IMR-90 (cell line): Measurements from ENCODE around the gene CELF5. TPM values are rescaled to one million over a fixed set of nuclear protein-coding genes. Genes with fewer than 3 reads are reported as not detected.

Source experiments
- ATAC-seq: fragments of 200-7000 bp; cut with Tn5 transposase; 2 replicates; pipeline ENCODE4 v1.9.1; 2020; ENCODE audit warnings: low read depth, mild to moderate bottlenecking, moderate library complexity
- BruUV-seq: library from RNA; stranded (reverse); fragments of 400-500 nt; replicated peaks from 2 replicates; lab custom pipeline; 2021; lab: Mats Ljungman, UMichigan
- CTCF ChIA-PET: fragments of 300-600 bp; formaldehyde crosslinking; extraction: SDS; loops from one replicate; lab custom pipeline; 2021; ENCODE audit warnings: antibody characterized with exemption; lab: Yijun Ruan, JAX
- POLR2A ChIA-PET: fragments of 300-600 bp; sonication (Branson Sonifier 250); formaldehyde crosslinking; loops from one replicate; lab custom pipeline; 2022; ENCODE audit warnings: antibody characterized with exemption; ENCODE audit not compliant: unreplicated experiment; lab: Charles Lee
- DNase-seq: peaks from one replicate; pipeline ENCODE4 v3.0.0; 2013
- H2AFZ ChIP-seq: replicated peaks from 2 replicates; pipeline ENCODE3; 2013; ENCODE audit warnings: low read length, mild to moderate bottlenecking; ENCODE audit not compliant: poor library complexity
- H2AK5ac ChIP-seq: 2 replicates; pipeline ENCODE4 v1.6.1; 2013; ENCODE audit warnings: low read depth, low read length, inconsistent platforms
- H2AK9ac ChIP-seq: replicated peaks from 2 replicates; pipeline ENCODE3; 2013; ENCODE audit warnings: mild to moderate bottlenecking, low read depth, low read length, moderate library complexity; ENCODE audit not compliant: poor library complexity
- H2BK120ac ChIP-seq: 2 replicates; pipeline ENCODE4 v1.6.1; 2013; ENCODE audit warnings: low read depth, low read length, inconsistent platforms
- H2BK15ac ChIP-seq: 3 replicates; pipeline ENCODE4 v1.6.1; 2013; ENCODE audit warnings: low read depth, low read length, inconsistent platforms
- H2BK20ac ChIP-seq: 2 replicates; pipeline ENCODE4 v1.6.1; 2013; ENCODE audit warnings: low read depth, mild to moderate bottlenecking, inconsistent platforms, low read length, moderate library complexity
- H2BK5ac ChIP-seq: 2 replicates; pipeline ENCODE4 v1.6.1; 2013; ENCODE audit warnings: mild to moderate bottlenecking, low read depth, low read length, inconsistent platforms; ENCODE audit not compliant: poor library complexity, severe bottlenecking
- H3K14ac ChIP-seq: replicated peaks from 2 replicates; pipeline ENCODE4 v1.6.1; 2013; ENCODE audit warnings: low read depth, low read length, inconsistent platforms
- H3K18ac ChIP-seq: 2 replicates; pipeline ENCODE4 v1.6.1; 2013; ENCODE audit warnings: low read depth, low read length, control low read depth
- H3K23ac ChIP-seq: 2 replicates; pipeline ENCODE4 v1.6.1; 2013; ENCODE audit warnings: low read depth, low read length, inconsistent platforms
- H3K27ac ChIP-seq: 2 replicates; pipeline ENCODE4 v1.5.1; 2013; ENCODE audit warnings: mild to moderate bottlenecking, control low read depth, low read length; ENCODE audit not compliant: insufficient read depth
- H3K27me3 ChIP-seq: 2 replicates; pipeline ENCODE4 v1.6.1; 2013; ENCODE audit warnings: low read length; ENCODE audit not compliant: control insufficient read depth, insufficient read depth
- H3K36me3 ChIP-seq: 2 replicates; pipeline ENCODE4 v1.6.1; 2013; ENCODE audit warnings: low read length, mixed read lengths; ENCODE audit not compliant: control insufficient read depth, insufficient read depth
- H3K4ac ChIP-seq: 2 replicates; pipeline ENCODE4 v1.6.1; 2013; ENCODE audit warnings: low read depth, low read length, inconsistent platforms
- H3K4me1 ChIP-seq: 2 replicates; pipeline ENCODE4 v1.6.1; 2013; ENCODE audit warnings: low read length, mixed read lengths; ENCODE audit not compliant: control insufficient read depth, insufficient read depth
- H3K4me2 ChIP-seq: 2 replicates; pipeline ENCODE4 v1.6.1; 2013; ENCODE audit warnings: low read depth, mild to moderate bottlenecking, control low read depth, low read length, moderate library complexity
- H3K4me3 ChIP-seq: 2 replicates; pipeline ENCODE4 v1.5.1; 2013; ENCODE audit warnings: low read depth, mild to moderate bottlenecking, control low read depth, low read length, moderate library complexity; ENCODE audit not compliant: insufficient read depth
- H3K56ac ChIP-seq: 2 replicates; pipeline ENCODE4 v1.6.1; 2013; ENCODE audit warnings: low read length, inconsistent platforms; ENCODE audit not compliant: insufficient read depth; ENCODE audit errors: extremely low read depth
- H3K79me1 ChIP-seq, 2 experiments: 2 replicates each; pipeline ENCODE4 v1.6.1; 2013; ENCODE audit warnings: low read length in 2 of 2, inconsistent platforms in 1 of 2, low read depth in 1 of 2
- H3K9ac ChIP-seq: 2 replicates; pipeline ENCODE4 v1.6.1; 2013; ENCODE audit warnings: low read depth, low read length, control low read depth
- H3K9me1 ChIP-seq: 2 replicates; pipeline ENCODE4 v1.6.1; 2013; ENCODE audit warnings: low read length, inconsistent platforms; ENCODE audit not compliant: insufficient read depth
- H3K9me3 ChIP-seq: 2 replicates; pipeline ENCODE4 v1.6.1; 2013; ENCODE audit warnings: low read length; ENCODE audit not compliant: control insufficient read depth, insufficient read depth
- H4K20me1 ChIP-seq: 2 replicates; pipeline ENCODE4 v1.6.1; 2013; ENCODE audit warnings: low read length, inconsistent platforms; ENCODE audit not compliant: insufficient read depth
- H4K5ac ChIP-seq: 2 replicates; pipeline ENCODE4 v1.6.1; 2013; ENCODE audit warnings: mild to moderate bottlenecking, low read depth, low read length, control low read depth
- H4K8ac ChIP-seq, 2 experiments: 2 replicates each; pipeline ENCODE4 v1.6.1; 2013; ENCODE audit warnings: low read depth in 2 of 2, low read length in 2 of 2, control low read depth in 1 of 2, inconsistent platforms in 1 of 2
- H4K91ac ChIP-seq: 2 replicates; pipeline ENCODE4 v1.6.1; 2013; ENCODE audit warnings: low read depth, low read length, inconsistent platforms; ENCODE audit not compliant: insufficient read depth
- BHLHE40 ChIP-seq: fragments of 150-350 bp; IDR thresholded peaks from 2 replicates; pipeline ENCODE4 v1.6.1; 2016; ENCODE audit warnings: mild to moderate bottlenecking, low read depth, low read length
- CEBPB ChIP-seq: IDR thresholded peaks from 2 replicates; pipeline ENCODE4 v1.6.1; 2012; ENCODE audit warnings: low read depth, low read length, improper control_type of control experiment
- CHD1 ChIP-seq: IDR thresholded peaks from 2 replicates; pipeline ENCODE4 v1.6.1; 2012; ENCODE audit warnings: low read depth, low read length, improper control_type of control experiment
- FOS ChIP-seq: fragments of 150-350 bp; IDR thresholded peaks from 2 replicates; pipeline ENCODE4 v1.6.1; 2016; ENCODE audit warnings: low read depth, low read length
- MAFK ChIP-seq: IDR thresholded peaks from 2 replicates; pipeline ENCODE4 v1.6.1; 2012; ENCODE audit warnings: low read depth, low read length, improper control_type of control experiment
- MAZ ChIP-seq: IDR thresholded peaks from 2 replicates; pipeline ENCODE4 v1.6.1; 2012; ENCODE audit warnings: low read depth, mild to moderate bottlenecking, low read length, improper control_type of control experiment, moderate library complexity, borderline replicate concordance
- MXI1 ChIP-seq: IDR thresholded peaks from 2 replicates; pipeline ENCODE4 v1.6.1; 2012; ENCODE audit warnings: low read depth, mild to moderate bottlenecking, low read length, moderate library complexity, borderline replicate concordance
- NFE2L2 ChIP-seq: fragments of 150-350 bp; IDR thresholded peaks from 2 replicates; pipeline ENCODE4 v1.6.1; 2016; ENCODE audit warnings: low read depth, mild to moderate bottlenecking, low read length
- POLR2A ChIP-seq: IDR thresholded peaks from 2 replicates; pipeline ENCODE4 v1.6.1; 2012; ENCODE audit warnings: mild to moderate bottlenecking, low read depth, low read length
- RAD21 ChIP-seq: IDR thresholded peaks from 2 replicates; pipeline ENCODE4 v1.6.1; 2012; ENCODE audit warnings: low read length, improper control_type of control experiment
- RCOR1 ChIP-seq: IDR thresholded peaks from 2 replicates; pipeline ENCODE4 v1.6.1; 2012; ENCODE audit warnings: mild to moderate bottlenecking, low read length, improper control_type of control experiment; ENCODE audit not compliant: insufficient replicate concordance
- RFX5 ChIP-seq: IDR thresholded peaks from 2 replicates; pipeline ENCODE4 v1.8.0; 2012; ENCODE audit warnings: low read depth, mild to moderate bottlenecking, low read length, moderate library complexity
- SMC3 ChIP-seq: fragments of 150-350 bp; IDR thresholded peaks from 2 replicates; pipeline ENCODE4 v1.6.1; 2016; ENCODE audit warnings: low read depth, mild to moderate bottlenecking, antibody characterized with exemption, low read length, moderate library complexity
- WGBS, 2 experiments: methylation state at CpG; one replicate each; pipeline versions ENCODE4 v1.1.5 to v1.1.7; 2013; ENCODE audit warnings: missing lambda C conversion rate in 2 of 2; ENCODE audit not compliant: insufficient read length in 1 of 2; ENCODE audit errors: extremely low coverage in 2 of 2; 5-methylcytosine and 5-hydroxymethylcytosine counted together
- dilution Hi-C: fragments of 300-500 bp; cut with HindIII; formaldehyde crosslinking; loops from one replicate; pipeline ENCODE4 v1.14.3; 2018; ENCODE audit warnings: low sequenced_read_pairs; ENCODE audit not compliant: unreplicated experiment
- in situ Hi-C: fragments of 300-500 bp; cut with MboI; formaldehyde crosslinking; loops from 3 replicates; pipeline ENCODE4 v1.14.3; 2019; ENCODE audit warnings: low sequenced_read_pairs, inconsistent platforms, mixed read lengths
- intact Hi-C: fragments of 100-400 bp; cut with micrococcal nuclease; formaldehyde crosslinking; loops from 2 replicates; pipeline ENCODE4 v1.10.0; 2022
- polyA plus RNA-seq, 3 experiments: library from polyadenylated mRNA; depleted of rRNA; stranded (reverse); fragments of >200 nt; gene quantifications; 2 replicates each; pipeline ENCODE4 v1.2.3, GENCODE V29; 2012; ENCODE audit warnings: low replicate concordance in 1 of 3
- total RNA-seq: library from RNA; depleted of rRNA; stranded (reverse); fragments of >200 nt; gene quantifications from 2 replicates; pipeline ENCODE4 v1.2.3, GENCODE V29; 2012
- TF ChIP-seq, protein P1 (sequence below): fragments of 150-350 bp; IDR thresholded peaks from 2 replicates; pipeline ENCODE4 v1.6.1; 2016; ENCODE audit warnings: low read depth, mild to moderate bottlenecking, low read length, moderate library complexity, borderline replicate concordance
- TF ChIP-seq, protein P2 (sequence below): fragments of 150-350 bp; IDR thresholded peaks from 2 replicates; pipeline ENCODE4 v1.6.1; 2017; ENCODE audit warnings: mild to moderate bottlenecking, antibody characterized with exemption, low read length, low read depth

Gene CELF5
- total and polyA plus RNA-seq, 2 of the 4 experiments (the other 2 are of a cell fraction), result 0.02 TPM; not detected in 1

DNA sequence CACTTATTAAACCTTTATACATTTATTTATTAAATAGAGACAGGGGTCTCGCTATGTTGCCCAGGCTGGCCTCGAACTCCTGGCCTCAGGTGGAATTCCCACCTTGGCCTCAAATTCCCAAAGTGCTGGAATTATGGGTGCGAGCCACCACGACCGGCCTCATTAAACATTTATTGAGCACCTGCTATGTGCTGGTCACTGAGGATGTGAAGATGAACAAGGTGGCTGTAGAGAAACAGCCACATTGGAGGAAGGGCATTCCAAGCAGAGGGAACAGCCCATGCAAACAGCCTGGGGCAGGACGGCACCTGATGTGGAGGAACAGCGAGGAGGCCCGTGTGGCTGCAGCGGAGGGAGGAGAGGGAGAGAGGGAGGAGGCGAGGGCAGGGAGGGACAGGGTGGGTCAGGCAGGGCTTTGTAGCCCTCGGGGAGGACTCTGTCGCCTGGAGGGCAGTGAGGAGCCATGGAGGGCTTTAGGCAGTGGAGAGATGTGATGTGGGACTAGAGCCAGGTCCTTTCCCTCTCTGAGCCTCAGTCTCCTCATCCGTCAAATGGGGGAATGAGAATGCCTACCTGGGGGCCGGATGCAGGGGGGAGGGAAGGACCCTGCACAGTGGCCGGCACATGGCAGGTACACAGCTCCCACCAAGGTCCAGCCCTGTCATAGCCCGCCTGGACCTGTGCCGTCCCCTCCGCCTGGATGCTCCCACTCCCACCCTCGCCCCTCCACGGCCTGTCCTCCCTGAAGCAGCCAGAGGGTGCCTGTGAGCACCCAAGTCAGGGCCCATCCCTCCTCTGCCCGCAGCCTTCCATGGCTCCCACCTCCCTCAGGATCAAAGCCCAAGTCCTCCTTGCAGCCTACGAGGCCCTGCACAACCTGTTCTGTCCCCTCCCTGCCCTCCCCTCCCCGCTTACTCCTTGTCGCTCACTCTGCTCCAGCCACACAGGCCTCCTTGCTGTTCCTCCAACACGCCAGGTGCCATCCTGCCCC lies 120.4 kb downstream of the CELF5 start:
- Histone ChIP-seq H3K4ac (no peak overlapping the region; the same call in 1 of the 2 replicates), H2AK5ac (peak overlapping the region; percentile 78), H2BK5ac (no peak overlapping the region), H4K20me1 (no peaks in the 10 kb centered on the region), H4K8ac (no peak overlapping the region), H2BK15ac (no peak overlapping the region), H2AFZ (no peak overlapping the region), H3K4me3 (no peak overlapping the region), H3K9me1 (0 out of 2 replicates have a peak, but pooled peaks cover 3% of the 10 kb centered on the region), H3K9me3 (no peaks in the 10 kb centered on the region), H3K14ac (no peak overlapping the region), H2AK9ac (peak overlapping the region; percentile 28), H4K91ac (no peak overlapping the region), H3K36me3 (no peaks in the 10 kb centered on the region), H3K56ac (no peak overlapping the region), H2BK20ac (no peak overlapping the region), H4K5ac (no peak overlapping the region), H3K23ac (no peak overlapping the region), H3K18ac (no peak overlapping the region), H2BK120ac (no peak overlapping the region), H3K4me1 (peaks cover 15% of the 10 kb centered on the region), H3K27ac (no peak overlapping the region), H3K27me3 (no peaks in the 10 kb centered on the region), H3K79me1 (no peaks in the 10 kb centered on the region), H3K4me2 (no peak overlapping the region), H3K9ac (no peak overlapping the region)
- BruUV-seq, result no TSS peak
- no peak for DNase-seq
- WGBS, 2 experiments, result 94% methylated on average over 9 of the region's 25 CpGs; no CpG with 5 or more reads in 1 of the 2 experiments
- in situ Hi-C loops, result no loop called here
- intact Hi-C loops, result no loop called here
- ChIA-PET CTCF (no interaction called here), POLR2A (no interaction called here)
- dilution Hi-C loops, result no loop called here
- no peak for ATAC-seq
- TF ChIP-seq MAZ (no peak), POLR2A (no peak), RAD21 (no peak), SMC3 (no peak), NFE2L2 (no peak), MAFK (no peak), MXI1 (no peak), CEBPB (no peak), FOS (no peak), RCOR1 (no peak), CHD1 (no peak), RFX5 (no peak), BHLHE40 (no peak)
- TF ChIP-seq, protein P1, sequence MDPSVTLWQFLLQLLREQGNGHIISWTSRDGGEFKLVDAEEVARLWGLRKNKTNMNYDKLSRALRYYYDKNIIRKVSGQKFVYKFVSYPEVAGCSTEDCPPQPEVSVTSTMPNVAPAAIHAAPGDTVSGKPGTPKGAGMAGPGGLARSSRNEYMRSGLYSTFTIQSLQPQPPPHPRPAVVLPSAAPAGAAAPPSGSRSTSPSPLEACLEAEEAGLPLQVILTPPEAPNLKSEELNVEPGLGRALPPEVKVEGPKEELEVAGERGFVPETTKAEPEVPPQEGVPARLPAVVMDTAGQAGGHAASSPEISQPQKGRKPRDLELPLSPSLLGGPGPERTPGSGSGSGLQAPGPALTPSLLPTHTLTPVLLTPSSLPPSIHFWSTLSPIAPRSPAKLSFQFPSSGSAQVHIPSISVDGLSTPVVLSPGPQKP, result no peak
- TF ChIP-seq, protein P2, sequence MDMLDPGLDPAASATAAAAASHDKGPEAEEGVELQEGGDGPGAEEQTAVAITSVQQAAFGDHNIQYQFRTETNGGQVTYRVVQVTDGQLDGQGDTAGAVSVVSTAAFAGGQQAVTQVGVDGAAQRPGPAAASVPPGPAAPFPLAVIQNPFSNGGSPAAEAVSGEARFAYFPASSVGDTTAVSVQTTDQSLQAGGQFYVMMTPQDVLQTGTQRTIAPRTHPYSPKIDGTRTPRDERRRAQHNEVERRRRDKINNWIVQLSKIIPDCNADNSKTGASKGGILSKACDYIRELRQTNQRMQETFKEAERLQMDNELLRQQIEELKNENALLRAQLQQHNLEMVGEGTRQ, result no peak
